ENCODE results near the gene C1orf122. TPM values are rescaled to one million over a fixed set of nuclear protein-coding genes. Genes with fewer than 3 reads are reported as not detected.
A peak's percentile ranks its signal among the peaks of the same experiment; 100 is the strongest.

C1orf122 gene
- total and polyA plus RNA-seq, 10 of the 15 experiments (the other 5 are each of a cell fraction or from before 2014, with no cell fraction given) = 1.6 to 35.8 (median 14.8) TPM

- H3K36me3 ChIP-seq (ENCODE audit: control insufficient read depth in 2 of 2, insufficient read depth in 2 of 2, low read length in 1 of 2) = peaks cover 0 to 8% of the 10 kb centered on the region in 2 experiments; a peak in 3 of 4 replicates
- no peak overlapping the region for H3K4me2 ChIP-seq (ENCODE audit: control insufficient read depth, insufficient read depth)
- H3K9me3 ChIP-seq (replicated peaks; ENCODE audit: control insufficient read depth, insufficient read depth, low read length) = no peaks in the 10 kb centered on the region
- ChIA-PET POLR2A (interaction anchor here (1.0 to 2.2 kb wide), 5 partner anchors 8 to 43 kb away, joined by 3 to 13 read pairs (median 5); partner anchors contain the start of genes C1orf122, MTF1 and YRDC), CTCF (interaction anchor here (0.5 to 2.9 kb wide), 8 partner anchors 9 to 1114 kb away, joined by 3 to 18 read pairs (median 4); partner anchors contain the start of genes C1orf122, MTF1 and YRDC), RAD21 (ENCODE audit: unreplicated experiment) (interaction anchor here (2.3 kb wide), 1 partner anchor 8 kb away, joined by 12 read pairs; the partner anchor contains the start of gene MTF1), SMC1A (ENCODE audit: uncharacterized antibody, unreplicated experiment) (interaction anchor here (0.8 to 1.8 kb wide), 6 partner anchors 8 to 143 kb away, joined by 3 to 5 read pairs (median 3); partner anchors contain the start of gene MTF1)
- ATAC-seq (no peak), DNase-seq (ENCODE audit: low read depth, low spot score) (no peak), FAIRE-seq (no peak)
- H3K79me2 ChIP-seq (ENCODE audit: control insufficient read depth, insufficient read depth, low read length) = peaks cover 54% of the 10 kb centered on the region
- H2AFZ ChIP-seq (ENCODE audit: control insufficient read depth, low read depth, low read length) = no peak overlapping the region
- H3K9ac ChIP-seq (ENCODE audit: control insufficient read depth, insufficient read depth, low read length) = no peak overlapping the region
- no peaks in the 10 kb centered on the region for H3K27me3 ChIP-seq (replicated peaks in 1 of 2; ENCODE audit: control insufficient read depth in 2 of 2, insufficient read depth in 2 of 2, low read length in 1 of 2)
- no peak overlapping the region for H3K27ac ChIP-seq (ENCODE audit: control insufficient read depth, insufficient read depth)
- TF ChIP-seq TCF3 (IDR thresholded peaks at IDR 0.05; ENCODE audit: borderline replicate concordance, insufficient read depth, low read depth, low read length) (no peak), SREBF2 (IDR thresholded peaks at IDR 0.05; ENCODE audit: low read length) (no peak), HDAC6 (IDR thresholded peaks at IDR 0.05; ENCODE audit: unreplicated experiment) (no peak), NFIC (IDR thresholded peaks at IDR 0.05; ENCODE audit: low read depth, low read length) (no peak), NBN (IDR thresholded peaks at IDR 0.05) (no peak), ATF3 (IDR thresholded peaks at IDR 0.05; ENCODE audit: borderline replicate concordance, extremely low read depth, low read depth, low read length) (no peak), SREBF1 (IDR thresholded peaks at IDR 0.05; ENCODE audit: low read length) (no peak)
- TF ChIP-seq, protein P1, sequence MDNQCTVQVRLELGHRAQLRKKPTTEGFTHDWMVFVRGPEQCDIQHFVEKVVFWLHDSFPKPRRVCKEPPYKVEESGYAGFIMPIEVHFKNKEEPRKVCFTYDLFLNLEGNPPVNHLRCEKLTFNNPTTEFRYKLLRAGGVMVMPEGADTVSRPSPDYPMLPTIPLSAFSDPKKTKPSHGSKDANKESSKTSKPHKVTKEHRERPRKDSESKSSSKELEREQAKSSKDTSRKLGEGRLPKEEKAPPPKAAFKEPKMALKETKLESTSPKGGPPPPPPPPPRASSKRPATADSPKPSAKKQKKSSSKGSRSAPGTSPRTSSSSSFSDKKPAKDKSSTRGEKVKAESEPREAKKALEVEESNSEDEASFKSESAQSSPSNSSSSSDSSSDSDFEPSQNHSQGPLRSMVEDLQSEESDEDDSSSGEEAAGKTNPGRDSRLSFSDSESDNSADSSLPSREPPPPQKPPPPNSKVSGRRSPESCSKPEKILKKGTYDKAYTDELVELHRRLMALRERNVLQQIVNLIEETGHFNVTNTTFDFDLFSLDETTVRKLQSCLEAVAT (IDR thresholded peaks at IDR 0.05) = no peak
- no TSS peak for BruUV-seq (replicated peaks)
- intact Hi-C loops (cut with micrococcal nuclease; ENCODE audit: unreplicated experiment) = no loop called here
- no peaks in the 10 kb centered on the region for H4K20me1 ChIP-seq (ENCODE audit: control insufficient read depth, insufficient read depth)
- H3K4me3 ChIP-seq = peak overlapping the region; percentile 17; the same call in 1 of the 2 replicates
- peaks cover 10% of the 10 kb centered on the region for H3K4me1 ChIP-seq (ENCODE audit: control insufficient read depth, insufficient read depth, low read length)
- in situ Hi-C loops (cut with MboI) = no loop called here
Observed at GRCh38 chr1:37851262-37851661, 43.7 kb downstream of the C1orf122 start.
